HG02840 (cell line): ENCODE data around the gene NR2F6.
"Not testable (repeated sequence)": the region's sequence is repeated elsewhere in the genome, so short reads cannot be mapped to it uniquely, and the experiment has no call there.

ENCODE experiments used
- ATAC-seq: cut with Tn5 transposase; IDR thresholded peaks from one replicate; pipeline ENCODE4 v1.9.1; 2021; ENCODE audit warnings: mild to moderate bottlenecking, moderate library complexity, moderate number of reproducible peaks; ENCODE audit not compliant: unreplicated experiment, low FRiP score

Gene NR2F6

DNA sequence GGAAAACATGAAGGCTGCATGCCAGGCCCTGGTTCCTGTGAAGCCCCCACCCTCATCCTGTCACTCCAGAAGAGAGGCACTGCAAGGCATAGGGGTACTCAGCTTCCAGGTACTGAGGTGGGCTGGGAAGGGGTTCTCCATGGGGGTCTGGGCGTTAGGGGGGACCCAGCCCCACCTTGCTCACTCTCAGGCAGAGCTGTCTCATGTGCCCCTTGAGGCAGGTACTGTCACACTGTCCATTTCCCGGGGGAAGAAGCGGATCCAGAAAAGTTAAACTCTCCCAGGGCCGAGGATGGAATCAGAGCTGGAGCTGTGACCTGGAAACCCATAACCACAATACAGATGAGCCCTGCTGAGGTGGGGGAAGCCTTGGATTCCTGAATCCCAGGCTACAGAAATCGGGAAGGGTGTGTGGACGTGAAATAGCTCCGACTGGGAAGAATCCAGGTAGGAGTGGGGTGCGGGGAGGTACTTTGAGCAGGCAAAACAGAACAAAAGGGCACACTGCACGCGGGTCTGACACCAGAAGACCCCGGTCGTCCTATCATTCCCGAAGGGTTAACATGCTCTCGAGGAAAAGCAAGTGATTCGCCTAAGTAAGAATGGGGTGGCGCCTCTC, 31.1 kb downstream of the NR2F6 start:
- ATAC-seq: no peak

DNA sequence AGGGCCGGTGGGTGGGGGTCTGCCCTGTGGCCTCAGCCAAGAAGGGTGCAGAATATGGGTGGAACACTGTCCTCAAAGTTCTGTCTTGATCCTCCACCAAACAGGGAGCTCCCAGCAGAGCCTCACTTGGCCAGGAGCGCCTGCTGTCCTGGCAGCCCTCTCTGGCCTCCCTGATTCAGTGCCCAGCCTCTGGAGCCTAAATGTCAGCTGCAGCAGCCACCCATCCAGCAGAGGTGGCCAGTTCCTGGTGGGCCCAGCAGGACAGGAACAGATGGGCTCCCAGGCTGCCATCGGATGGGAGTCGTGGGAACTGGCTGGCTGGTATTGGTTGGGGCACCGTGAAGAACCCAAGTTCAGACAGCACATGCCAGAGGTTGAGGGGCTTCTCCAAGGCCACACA, 32.4 kb downstream of the NR2F6 start:
- ATAC-seq: no peak

DNA sequence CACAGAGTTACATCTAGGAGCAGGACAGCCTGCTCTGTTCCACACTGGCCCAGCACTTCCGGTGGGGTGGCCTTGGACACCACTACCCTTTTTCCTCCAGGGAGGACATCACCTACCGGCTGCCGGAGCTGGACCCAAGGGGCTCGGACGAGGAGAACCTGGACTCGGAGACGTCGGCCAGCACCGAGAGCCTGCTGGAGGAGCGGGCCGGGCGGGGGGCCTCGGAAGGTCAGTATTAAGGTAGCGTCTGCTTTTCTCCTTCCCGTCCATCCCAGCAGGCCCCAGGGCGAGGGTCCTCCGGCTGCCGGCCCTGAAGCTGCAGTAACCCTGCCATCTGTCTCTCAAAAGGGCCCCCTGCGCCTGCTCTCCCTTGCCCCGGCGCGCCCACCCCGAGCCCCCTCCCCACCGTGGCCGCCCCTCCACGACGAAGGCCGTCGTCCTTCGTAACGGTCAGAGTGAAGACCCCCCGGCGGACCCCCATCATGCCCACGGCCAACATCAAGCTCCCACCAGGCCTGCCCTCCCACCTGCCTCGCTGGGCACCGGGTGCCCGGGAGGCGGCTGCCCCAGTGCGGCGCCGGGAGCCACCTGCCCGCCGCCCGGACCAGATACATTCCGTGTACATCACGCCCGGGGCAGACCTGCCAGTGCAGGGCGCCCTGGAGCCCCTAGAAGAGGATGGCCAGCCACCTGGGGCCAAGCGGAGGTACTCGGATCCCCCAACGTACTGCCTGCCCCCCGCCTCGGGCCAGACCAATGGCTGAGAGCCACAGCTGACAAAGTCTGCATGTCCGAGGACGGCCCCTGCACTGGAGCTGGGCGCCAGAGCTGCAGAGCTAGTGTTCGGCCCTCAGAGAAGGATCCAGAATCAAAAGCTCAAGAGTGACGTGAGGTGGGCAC, 33.9 kb downstream of the NR2F6 start:
- ATAC-seq: no peak

DNA sequence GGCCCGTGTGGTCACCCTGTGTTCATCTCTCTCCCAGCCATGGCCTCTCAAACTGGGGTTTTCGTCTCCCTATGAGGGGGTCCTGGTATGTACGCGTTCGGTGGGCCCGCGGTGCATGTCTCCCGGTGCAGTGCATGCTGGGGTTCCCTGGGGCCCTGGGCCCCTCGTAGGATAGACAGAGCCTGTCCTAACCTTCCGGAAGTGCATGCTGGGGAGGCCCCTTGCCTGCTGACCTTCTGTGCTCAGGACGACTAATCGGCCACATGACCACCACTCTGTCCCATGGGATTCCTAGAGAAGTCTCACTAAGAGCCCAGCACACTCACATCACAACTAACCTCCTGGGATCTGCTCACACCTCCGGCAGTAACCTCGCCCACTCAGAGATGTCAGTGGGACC, 35.4 kb downstream of the NR2F6 start:
- ATAC-seq: no peak

DNA sequence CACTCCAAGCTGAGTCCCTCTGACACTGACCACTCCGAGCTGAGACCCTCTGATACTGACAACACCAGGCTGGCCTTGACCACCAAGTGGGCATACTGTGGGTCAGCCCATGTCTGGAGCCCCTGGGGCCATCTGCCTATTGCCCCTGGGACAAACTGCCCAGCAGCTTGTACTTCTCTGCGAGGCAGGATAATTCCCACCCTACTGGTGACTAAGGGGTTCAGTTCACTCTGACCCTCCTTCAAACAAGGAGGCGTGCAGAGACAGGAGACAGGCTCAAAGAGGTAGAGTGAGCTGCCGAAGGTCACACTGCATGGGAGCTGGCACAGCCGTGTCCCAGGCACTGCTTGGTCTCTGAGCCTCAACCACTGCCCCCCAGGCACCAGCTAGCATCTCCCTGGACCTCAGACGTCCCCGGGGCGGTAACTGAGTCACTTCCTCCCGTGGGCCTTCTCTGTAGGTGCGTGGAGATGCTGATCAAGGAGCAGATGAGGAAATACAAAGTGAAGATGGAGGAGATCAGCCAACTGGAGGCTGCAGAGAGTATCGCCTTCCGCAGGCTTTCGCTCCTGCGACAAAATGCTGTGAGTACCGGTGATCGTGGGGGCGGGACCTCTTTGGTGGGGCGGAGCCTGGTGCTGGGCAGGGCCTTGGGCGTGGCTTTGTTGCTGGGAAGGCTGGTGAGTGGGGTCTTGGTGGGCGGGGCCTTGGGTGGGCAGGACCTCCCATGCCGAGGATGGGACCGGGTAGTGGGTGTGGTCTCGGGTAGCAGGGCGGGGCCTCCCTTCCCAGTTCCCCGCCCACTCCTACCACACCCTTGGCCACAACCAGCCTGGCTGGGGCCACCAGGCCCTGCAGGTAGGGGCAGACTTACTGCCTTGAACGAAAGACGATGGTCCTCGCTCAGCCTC, 36.3 kb downstream of the NR2F6 start:
- no peak for ATAC-seq

DNA sequence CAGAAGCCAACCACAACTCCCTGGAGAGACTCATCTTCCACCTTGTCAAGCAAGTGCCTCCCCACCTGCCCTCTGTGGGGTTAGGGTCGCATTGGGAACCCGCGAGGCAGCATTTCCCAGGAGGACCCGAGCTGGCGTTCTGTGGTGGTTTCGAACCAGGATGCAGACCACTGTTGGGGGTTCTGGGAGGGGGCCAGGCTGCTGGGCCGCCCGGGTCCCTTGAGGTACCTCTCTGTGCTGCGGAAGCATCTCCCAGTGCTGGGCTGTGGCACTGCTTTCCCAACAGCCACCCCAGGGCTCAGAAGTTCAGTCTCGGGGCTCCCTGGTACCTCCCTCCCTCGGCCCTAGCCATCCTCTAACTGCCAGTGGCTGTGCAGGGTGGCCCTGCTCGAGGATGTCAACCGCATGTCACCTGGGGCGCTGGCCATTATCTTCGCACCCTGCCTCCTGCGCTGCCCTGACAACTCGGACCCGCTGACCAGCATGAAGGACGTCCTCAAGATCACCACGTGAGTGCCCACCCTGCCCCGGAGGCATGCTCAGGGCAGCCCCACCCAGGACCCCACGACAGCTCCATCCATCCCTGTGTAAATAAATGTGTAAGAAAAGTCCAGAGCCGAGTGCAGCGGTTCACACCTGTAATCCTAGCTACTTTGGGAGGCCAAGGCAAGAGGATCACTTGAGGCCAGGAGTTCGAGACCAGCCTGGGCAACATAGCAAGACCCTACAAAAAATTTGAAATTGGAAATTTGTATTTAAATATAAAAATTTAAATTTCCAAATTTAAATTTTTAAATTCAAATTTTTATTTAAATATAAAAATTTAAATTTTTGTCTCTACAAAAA, 38.8 kb downstream of the NR2F6 start:
- ATAC-seq: no peak

DNA sequence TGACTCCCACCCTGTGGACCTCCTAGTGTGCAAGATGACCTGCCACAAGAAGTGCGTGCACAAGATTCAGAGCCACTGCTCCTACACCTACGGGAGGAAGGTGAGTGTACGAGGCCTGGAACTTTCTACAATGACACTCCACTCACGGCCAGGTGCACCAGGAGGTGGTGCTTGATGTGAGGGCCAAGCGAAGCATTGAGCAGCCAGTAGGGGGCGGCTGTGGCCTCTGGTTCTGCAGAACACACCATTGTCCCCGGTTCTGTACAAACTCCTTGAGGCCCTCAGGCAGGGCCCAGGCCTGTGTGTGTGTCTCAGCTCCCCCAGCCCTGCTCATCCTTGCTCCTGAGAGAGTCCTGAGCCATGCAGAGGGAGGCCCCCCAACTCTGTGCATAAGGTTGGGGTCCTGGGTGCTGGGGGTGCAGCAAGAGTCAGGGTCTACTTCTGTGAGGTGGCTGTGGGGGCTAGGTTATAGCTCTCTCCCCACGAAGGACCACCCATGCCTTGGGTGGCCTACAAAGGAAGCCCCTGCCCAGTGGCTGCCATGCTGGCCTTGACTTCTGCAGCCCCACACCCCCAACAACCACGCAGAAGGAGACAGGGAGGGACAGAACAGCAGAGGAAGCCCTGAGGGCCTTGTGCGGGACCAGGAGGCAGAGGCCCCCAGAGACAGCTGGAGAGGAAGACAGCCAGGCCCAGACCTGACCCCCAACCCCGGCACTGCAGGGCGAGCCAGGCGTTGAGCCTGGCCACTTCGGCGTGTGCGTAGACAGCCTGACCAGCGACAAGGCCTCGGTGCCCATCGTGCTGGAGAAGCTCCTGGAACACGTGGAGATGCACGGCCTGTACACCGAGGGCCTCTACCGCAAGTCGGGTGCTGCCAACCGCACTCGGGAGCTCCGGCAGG, 40.2 kb downstream of the NR2F6 start:
- ATAC-seq: no peak

DNA sequence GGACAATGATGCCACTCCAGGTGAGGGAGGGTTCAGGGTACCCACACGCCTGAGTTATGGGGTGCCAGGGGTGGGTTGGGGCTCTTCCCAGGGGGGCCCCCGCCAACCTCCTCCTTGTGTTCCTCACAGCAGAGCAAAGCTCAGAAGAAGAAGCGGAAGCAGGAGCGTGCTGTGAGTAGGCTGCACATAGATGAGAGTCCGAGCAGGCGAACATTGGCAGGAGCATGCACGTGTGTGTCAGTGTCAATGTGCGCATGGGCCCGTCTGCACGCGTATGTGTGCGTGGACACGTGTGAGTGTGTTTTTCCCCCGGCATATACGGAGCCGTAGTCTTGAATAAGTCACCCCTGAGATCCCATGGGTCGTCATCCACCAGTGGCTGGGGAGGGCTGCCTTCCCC, 43.0 kb downstream of the NR2F6 start:
- ATAC-seq: no peak

DNA sequence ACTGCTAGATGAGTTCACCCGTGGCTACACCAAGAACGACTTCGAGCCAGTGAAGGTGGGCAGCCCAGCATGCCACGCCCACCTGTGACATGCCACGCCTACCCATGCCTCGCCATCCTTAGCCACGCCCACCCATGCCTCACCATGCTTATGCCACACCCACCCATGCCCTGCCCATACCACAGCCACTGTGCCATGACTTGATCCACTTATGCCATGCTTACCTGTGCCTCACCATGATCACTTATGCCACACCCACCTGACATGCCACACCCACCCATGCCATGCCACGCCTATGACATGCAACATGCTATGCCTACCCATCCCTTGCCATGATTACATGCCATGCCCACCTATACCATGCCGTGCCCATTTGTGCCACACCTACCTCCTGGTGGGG, 43.5 kb downstream of the NR2F6 start:
- ATAC-seq: no peak

DNA sequence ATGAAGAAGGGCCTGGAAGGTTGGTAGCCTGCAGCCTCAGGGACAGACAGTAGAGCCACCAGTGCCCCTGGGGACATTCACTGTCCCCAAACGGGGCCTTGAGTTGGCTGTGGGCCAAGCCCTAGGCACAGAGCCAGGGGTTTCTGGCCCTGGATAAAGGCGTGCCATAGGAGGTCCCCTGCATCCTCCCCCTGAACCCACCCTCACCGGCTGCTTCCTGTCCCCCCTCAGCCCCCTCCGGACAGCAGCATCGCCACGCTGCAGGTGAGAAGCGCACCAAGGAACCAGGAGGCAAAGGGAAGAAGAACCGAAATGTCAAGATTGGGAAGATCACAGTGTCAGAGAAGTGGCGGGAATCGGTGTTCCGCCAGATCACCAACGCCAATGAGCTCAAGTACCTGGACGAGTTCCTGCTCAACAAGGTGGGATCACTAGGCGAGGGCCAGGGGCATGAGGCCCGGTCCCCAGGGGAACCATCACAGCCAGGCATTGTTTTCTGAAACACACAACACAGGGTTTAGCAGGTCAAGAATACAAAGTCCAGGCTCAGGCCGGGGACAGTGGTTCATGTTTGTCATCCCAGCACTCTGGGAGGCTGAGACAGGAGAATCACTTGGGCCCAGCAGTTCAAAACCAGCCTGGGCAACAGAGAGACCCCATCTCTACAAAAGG, 45.2 kb downstream of the NR2F6 start:
- ATAC-seq: no peak

DNA sequence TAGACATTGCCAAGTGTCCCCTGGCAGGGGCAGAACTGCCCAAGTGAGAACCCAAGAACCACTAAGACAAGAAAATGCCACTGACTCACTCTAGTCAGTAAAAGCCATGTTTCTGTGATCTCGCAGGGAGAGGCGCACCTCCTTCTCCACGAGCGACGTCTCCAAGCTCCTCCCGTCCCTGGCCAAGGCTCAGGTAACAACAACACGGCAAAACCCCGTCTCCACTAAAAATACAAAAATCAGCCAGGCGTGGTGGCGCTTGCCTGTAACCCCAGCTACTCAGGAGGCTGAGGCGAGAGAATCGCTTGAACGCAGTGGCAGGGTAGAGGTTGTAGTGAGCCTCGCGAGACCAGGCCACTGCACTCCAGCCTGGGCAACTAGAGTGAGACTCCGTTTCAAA, 48.1 kb downstream of the NR2F6 start:
- no peak for ATAC-seq

DNA sequence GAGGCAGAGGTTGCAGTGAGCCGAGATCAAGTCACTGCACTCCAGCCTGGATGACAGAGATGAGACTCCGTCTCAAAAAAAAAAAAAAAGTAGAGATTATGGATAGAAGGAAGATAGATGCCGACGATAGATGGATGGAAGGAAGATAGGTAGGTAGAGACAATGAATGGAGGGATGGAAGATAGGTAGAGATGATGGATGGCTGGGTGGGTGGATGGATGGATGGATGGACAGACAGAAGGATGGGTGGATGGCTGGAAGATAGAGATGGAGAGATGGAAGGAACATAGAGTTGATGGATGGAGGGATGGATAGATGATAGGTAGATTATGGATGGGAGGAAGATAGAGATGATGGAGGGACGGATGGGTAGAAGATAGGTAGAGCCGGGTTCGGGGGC, 49.1 kb downstream of the NR2F6 start:
- ATAC-seq: no peak

DNA sequence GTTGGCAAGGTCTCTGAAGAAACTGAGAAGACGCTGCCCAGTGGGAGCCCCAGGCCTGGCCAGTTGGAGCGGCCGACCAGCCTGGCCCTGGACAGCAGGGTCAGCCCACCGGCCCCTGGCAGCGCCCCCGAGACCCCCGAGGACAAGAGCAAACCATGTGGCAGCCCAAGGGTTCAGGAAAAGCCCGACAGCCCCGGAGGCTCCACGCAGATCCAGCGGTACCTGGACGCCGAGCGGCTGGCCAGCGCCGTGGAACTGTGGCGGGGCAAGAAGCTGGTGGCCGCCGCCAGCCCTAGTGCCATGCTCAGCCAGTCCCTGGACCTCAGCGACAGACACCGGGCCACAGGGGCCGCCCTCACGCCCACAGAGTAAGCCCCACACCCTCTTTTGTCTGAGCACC, 50.6 kb downstream of the NR2F6 start:
- ATAC-seq: no peak

DNA sequence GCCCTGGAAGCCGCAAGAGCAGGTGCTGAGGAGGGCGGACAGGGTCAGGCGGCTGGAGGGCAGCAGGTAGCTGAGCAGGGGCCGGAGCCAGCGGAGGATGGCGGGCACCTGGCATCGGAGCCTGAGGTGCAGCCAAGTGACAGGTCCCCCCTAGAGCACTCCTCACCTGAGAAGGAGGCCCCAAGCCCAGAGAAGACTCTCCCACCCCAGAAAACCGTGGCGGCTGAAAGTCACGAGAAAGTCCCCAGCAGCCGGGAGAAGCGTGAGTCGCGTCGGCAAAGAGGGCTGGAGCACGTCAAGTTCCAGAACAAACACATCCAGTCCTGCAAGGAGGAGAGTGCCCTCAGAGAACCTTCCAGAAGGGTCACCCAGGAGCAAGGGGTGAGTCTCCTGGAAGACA, 51.1 kb downstream of the NR2F6 start:
- no peak for ATAC-seq

DNA sequence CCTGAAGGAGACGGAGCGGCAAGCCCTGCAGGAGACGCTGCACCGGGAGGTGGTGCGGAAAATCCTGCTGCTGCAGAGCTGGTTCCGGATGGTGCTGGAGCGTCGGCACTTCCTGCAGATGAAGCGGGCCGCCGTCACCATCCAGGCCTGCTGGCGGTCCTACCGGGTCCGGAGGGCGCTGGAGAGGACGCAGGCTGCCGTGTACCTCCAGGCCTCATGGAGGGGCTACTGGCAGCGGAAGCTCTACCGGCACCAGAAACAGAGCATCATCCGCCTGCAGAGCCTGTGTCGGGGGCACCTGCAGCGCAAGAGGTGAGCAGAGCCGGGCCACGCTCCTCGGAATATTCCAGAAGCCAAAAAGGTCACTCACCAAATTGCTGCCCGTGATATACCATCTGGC, 53.0 kb downstream of the NR2F6 start:
- ATAC-seq: no peak

DNA sequence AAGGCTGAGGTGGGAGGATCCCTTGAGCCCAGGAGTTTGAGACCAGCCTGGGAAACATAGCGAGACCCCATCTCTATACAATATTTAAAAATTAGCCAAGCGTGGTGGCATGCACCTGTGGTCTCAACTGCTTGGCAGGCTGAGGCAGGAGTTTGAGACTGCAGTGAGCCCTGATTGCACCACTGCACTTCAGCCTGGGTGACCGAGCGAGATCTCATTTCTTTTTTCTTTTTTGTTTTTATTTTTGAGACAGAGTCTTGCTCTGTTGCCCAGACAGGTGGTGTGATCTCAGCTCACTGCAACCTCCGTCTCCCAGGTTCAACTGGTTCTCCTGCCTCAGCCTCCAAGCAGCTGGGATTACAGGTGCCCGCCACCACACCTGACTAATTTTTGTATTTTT, 54.0 kb downstream of the NR2F6 start:
- ATAC-seq: not testable (repeated sequence)

DNA sequence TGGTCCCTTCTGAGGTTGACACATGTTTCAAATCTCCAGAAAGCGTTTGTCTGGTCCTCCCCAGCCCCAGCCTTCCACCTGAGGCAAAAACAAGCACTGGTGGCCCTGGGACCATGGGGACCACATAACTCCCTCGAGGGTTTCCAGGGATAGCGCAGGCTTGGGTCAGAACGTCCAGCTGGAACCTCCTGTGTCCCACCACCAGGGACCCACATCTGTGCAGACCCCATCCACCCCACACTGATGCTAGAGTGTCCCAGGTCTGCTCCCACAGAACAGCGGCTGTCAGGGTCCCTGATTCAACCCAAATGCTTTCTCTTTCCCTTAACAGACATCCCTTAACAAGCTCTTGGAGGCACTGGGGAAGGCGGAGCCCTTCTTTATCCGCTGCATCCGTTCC, 60.1 kb downstream of the NR2F6 start:
- no peak for ATAC-seq

DNA sequence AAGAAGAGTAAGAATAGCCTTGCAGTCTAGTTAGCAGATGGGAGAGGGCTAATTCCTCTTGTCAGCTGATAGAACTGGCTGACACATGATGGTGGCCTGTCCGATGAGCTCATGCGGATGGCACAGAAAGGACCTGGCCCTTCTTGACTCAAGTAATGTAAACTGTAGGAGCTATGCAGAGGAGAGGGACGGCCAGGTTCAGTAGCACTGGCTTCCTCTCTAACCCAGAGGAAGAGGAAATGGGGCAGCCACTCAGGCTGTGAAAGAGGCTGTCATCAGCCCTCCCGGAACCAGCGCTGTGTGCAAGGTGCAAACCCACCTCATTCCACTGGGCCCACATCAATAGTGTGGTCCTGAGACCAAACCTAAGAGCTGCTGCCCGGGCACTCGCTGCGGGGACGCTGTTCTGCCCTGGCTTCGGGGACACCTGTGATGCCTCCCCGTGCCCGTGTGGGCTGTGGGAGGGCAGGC, 61.3 kb downstream of the NR2F6 start:
- no peak for ATAC-seq
